ENCODE measurements around the gene RORC.

DNA sequence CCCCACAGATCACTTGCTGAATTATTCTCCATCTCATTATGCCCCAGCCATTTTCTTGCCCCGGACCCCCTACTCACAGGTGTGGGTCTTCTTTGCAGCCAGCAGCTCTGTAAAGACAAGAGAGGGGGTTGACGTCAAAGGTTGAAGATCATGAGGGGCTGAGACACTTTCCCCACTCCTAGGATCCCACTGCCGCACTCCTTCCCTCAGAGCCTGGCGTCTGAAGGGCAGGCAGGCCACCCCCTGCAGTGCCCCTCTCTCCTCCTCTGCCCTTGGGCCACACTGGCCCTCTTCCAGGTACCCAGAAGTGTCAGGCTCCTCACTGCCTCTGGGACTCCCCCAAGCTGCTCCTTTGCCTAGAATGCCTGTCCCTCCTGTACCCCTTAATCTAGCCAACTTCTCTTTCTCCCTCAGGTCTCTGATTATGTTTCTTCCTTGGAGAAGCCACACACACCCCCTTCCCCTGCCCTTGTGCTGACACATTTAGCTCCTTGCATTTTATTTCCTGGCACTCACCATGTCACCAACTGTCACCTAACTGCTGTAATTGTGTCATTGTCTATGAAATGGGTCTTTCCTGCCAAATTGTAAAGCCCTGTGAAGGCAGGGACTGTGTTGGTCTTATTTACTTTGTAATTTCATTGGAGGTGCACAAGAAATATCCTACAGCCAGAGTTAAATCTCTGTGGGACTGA, 2.1 kb downstream of the RORC start:
- TF ChIP-seq CTCF (optimal IDR thresholded peaks at IDR 0.05 in 1 of 3, IDR thresholded peaks at IDR 0.05 in 1 of 3, conservative IDR thresholded peaks at IDR 0.05 in 1 of 3; ENCODE audit: extremely low read depth in 1 of 3, insufficient read depth in 2 of 3, low read length in 3 of 3) = no peak
- TF ChIP-seq EZH2 (IDR thresholded peaks at IDR 0.05; ENCODE audit: low read length) = no peak

All from keratinocyte (primary cell).